HG02678 (cell line): ENCODE results near the gene KRTAP10-6.
"Not testable (repeated sequence)": the region's sequence is repeated elsewhere in the genome, so short reads cannot be mapped to it uniquely, and the experiment has no call there.

Source experiments
- ATAC-seq: cut with Tn5 transposase; IDR thresholded peaks from one replicate; pipeline ENCODE4 v1.9.1; 2021; ENCODE audit warnings: mild to moderate bottlenecking, moderate library complexity; ENCODE audit not compliant: unreplicated experiment

Gene KRTAP10-6

GRCh38 chr21:44600118-44600978 is 8.0 kb upstream of the KRTAP10-6 start, which contains the start of gene KRTAP10-7:
KRTAP10-7 (plus strand) TSS chr21:44600597; CDS start chr21:44600622, 25 bp downstream.
- not testable (repeated sequence) for ATAC-seq

- ATAC-seq: no peak
Observed at GRCh38 chr21:44599264-44600029, 7.1 kb upstream of the KRTAP10-6 start.

DNA sequence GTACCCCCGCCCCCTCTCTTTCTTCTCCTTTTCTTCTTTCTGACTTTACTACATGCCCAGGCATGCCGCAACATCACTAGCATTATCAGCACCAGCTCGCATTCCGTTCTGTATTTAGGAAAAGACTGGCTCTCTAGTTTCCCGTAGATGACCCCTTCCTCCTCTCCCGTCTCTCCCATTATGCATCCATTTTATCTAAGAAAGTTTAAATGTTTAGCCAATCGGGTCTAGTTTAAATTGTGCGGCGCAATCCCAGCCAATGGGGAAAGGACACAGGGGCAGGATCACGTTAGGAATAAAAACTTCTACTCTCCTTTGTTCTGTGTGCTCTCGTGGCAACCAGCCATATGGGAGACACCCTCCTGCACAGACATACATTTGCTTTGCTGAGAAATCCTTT is 5.8 kb upstream of the KRTAP10-6 start:
- ATAC-seq: no peak

DNA sequence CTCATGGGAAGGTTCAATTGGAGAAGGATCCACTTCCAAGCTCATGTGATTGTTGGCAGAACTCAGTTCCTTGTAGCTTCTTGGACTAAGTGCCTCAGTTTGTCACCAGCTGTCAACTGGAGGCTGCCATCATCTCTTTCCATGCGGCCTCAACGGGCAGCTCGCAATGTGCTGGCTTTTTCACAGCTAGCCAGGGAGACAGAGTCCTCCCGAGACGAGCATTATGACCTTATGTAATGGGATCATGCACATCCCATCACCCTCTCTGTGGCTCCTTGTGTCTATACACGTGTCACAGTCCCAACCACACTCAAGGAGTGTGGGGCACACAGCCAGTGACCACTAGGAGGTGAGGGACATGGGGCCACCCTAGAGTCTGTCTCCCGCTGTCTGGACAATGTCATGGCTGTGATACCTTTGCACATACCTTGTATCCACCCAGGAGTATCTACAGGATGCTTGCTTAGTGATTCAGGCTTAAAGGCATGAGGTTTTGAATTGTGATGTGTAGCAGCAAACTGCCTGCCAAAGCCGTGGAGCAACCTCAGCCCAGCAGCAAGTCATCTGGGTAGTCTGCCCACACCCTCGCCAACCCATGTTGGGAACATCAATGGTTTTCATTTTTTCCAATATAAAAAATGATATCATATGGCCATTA is 3.9 kb upstream of the KRTAP10-6 start:
- ATAC-seq: no peak

- no peak for ATAC-seq
Observed at GRCh38 chr21:44595524-44595923, 3.2 kb upstream of the KRTAP10-6 start.

DNA sequence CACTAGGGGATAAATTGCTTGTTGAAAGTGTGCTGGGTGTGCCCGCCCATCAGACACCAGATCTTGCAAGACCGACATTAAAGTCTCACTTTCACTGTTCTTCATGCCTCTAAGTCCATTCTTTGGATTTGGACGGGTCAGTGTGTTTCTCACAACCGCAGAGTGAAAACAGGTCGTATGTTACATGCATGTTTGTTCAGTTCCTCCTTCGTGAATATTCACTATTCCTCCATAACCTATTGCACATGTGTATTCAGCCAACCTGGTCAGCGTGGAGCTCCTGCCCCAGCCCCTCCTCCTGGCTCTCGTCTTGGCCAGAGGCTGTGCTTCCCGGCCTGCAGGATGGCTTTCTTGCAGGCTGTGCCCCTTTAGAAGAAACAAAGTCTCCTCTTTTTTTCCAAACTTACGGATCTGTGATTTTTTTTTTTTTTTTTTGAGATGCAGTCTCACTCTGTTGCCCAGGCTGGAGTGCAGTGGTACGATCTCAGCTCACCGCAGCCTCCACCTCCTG is 2.2 kb upstream of the KRTAP10-6 start:
- no peak for ATAC-seq

GRCh38 chr21:44593598-44594405 is 1.5 kb upstream of the KRTAP10-6 start:
- no peak for ATAC-seq

DNA sequence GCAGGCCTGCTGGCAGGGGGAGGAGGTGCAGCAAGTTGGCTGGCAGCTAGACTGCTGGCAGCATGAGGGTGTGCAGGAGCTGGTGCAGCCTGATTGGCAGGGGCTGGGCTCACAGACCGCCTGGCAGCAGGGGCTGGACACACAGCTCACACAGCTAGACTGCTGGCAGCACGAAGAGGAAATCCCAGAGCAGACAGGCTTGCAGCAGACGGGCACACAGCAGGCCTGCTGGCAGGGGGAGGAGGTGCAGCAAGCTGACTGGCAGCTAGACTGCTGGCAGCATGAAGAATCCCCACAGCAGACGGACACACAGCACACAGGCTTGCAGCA is 539 bp downstream of the KRTAP10-6 start:
- not testable (repeated sequence) for ATAC-seq

GRCh38 chr21:44590897-44591800 is 1.2 kb downstream of the KRTAP10-6 start:
- not testable (repeated sequence) for ATAC-seq

- no peak for ATAC-seq
Observed at GRCh38 chr21:44590311-44590721, 2.0 kb downstream of the KRTAP10-6 start.

DNA sequence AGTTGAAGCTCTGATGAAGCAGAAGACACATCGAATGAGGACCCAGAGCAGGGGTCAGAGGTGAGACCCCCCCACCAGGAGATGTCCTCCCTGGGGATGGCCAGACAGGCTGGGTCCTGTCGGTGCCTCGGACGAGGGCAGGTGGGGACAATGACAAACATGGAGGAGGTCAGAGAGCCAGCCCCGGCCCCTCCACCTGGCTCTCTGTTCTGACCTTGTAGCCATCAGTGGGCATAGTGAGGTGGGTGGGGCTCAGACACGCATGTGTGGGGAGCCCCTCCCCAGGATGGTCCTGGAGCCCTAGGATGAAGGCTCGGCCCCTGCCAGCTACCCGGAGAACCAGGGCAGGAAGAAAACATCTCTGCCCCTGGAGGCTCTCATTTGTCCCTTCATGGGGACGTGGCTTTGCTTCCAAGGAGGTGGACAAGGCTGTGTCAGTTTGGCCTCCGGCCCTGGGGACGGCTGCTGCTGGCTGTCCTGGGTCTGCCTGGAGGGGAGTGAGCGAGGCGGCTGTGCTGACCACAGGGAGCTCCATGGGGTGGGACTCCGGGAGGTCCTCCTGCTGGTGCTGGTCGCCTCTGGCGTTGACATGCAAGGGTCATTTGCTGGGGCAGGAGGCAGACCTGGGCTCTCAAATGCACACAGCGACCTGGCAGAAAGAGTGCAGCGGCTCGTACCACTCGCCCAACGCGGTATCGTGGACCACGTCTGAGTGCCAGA is 2.6 kb downstream of the KRTAP10-6 start:
- no peak for ATAC-seq

- no peak for ATAC-seq
Observed at GRCh38 chr21:44589094-44589493, 3.2 kb downstream of the KRTAP10-6 start.

DNA sequence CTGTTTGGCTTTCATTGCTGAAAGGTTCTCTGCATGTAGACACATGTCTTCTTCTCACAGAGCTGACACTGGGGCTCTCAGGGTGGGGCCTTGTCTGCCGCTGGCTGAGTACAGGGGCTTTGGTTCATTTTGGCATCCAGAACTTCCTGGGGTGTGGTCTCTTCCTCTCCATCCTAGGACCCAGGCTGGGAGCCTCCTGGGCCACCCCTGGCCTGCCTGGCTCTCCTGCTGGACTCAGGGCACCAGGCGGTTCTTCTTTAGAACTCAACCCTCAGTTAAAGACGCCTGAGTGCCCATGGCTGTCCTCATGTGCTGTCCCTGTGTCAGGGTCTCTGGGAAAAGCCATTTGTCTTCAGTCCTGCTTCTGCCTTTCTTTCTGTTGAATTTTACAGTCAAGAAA is 6.4 kb downstream of the KRTAP10-6 start:
- no peak for ATAC-seq

- no peak for ATAC-seq
Observed at GRCh38 chr21:44583800-44584147, 8.5 kb downstream of the KRTAP10-6 start.

- no peak for ATAC-seq
Observed at GRCh38 chr21:44583089-44583799, 9.1 kb downstream of the KRTAP10-6 start.

DNA sequence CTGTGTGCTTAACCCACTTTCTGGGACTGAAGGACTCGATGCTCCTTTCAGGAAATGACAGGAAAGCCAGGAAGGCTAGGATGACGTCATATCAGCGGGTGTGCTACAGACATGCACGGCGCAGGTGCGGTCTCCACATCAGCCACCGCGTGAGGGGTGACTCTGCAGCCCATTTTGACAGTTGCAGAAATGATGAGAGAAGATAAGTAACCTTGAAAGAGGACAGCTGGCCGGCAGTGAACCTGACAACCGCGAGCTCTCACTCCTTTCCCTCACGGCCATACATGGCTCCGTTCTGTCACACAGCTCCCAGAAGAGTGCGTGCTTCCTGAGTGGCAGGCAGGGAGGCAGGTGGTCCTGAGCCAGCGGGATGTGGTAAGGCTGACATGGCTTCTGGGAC is 10.2 kb downstream of the KRTAP10-6 start:
- ATAC-seq: no peak

DNA sequence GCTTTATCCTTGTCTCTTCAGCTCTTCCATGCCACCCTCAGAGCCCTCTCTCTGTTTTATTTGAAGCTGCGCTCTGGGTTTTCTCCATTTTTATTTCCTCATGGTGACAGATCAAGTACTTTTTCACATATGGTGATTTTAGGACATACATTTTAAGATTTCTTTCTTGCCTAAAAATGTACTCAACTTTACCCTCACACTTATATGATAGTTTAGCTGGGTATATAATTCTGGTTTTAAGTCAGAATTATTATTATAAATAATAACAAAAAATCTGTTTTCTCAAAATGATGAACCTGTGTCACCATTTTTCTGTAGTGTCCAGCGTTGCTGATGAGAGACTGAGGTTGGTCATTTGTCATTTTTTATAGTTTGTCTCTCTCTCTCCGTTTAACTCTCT is 11.1 kb downstream of the KRTAP10-6 start:
- no peak for ATAC-seq

DNA sequence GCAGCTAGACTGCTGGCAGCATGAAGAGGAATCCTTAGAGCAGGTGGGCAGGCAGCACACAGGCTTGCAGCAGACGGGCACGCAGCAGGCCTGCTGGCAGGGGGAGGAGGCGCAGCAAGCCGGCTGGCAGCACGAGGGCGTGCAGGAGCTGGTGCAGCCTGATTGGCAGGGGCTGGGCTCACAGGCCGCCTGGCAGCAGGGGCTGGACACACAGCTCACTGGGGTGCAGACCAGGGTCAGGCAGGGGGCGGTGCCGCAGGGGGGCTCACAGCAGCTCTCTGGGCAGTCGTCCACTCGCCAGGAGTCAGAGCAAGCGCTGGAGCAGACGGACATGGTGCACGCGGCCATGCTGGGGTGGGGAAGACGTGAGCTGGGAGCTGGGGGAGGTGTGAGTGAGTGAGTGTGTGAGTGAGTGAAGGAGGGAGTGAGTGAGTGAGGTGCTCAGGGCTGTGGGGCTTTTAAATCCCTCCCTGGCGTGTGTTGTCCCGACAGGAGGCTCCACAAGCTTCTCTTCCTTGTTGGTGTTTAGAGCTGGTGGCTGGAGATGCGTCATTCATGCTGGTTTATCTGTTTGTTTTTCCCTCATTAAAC is 12.0 kb downstream of the KRTAP10-6 start, which contains the start of gene KRTAP10-5:
TSS of gene KRTAP10-5 (minus strand) at position 374 of the 591 bp plus-strand sequence. CDS start at position 348, 26 bp downstream.
- not testable (repeated sequence) for ATAC-seq
